ENCODE measurements around the gene ADGRG7.

ADGRG7 gene, protein sequence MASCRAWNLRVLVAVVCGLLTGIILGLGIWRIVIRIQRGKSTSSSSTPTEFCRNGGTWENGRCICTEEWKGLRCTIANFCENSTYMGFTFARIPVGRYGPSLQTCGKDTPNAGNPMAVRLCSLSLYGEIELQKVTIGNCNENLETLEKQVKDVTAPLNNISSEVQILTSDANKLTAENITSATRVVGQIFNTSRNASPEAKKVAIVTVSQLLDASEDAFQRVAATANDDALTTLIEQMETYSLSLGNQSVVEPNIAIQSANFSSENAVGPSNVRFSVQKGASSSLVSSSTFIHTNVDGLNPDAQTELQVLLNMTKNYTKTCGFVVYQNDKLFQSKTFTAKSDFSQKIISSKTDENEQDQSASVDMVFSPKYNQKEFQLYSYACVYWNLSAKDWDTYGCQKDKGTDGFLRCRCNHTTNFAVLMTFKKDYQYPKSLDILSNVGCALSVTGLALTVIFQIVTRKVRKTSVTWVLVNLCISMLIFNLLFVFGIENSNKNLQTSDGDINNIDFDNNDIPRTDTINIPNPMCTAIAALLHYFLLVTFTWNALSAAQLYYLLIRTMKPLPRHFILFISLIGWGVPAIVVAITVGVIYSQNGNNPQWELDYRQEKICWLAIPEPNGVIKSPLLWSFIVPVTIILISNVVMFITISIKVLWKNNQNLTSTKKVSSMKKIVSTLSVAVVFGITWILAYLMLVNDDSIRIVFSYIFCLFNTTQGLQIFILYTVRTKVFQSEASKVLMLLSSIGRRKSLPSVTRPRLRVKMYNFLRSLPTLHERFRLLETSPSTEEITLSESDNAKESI

DNA sequence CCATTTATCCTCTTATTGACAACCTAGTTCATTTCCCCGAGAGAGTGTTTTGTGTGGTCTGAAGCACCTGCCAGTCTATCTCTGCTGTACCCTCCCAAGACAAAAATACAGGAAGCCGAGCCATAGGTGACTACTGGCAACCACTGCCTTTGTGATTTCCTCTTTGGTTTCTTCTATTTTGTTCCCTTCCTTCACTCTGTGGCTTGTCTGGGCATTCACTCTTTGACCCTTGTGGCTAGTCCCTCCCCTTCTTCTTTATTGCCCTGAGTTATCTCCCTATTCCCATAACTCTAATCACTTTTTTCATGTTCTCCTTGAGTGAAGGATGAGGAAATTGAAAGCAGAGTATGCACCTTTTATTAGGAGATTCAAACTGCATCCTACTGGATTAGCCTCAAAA, at the start of gene ADGRG7:
TSS of gene ADGRG7 (plus strand) at position 297 of the 400 bp plus-strand sequence. CDS start 256 bp downstream, outside the sequence.
- FAIRE-seq = no peak

DNA sequence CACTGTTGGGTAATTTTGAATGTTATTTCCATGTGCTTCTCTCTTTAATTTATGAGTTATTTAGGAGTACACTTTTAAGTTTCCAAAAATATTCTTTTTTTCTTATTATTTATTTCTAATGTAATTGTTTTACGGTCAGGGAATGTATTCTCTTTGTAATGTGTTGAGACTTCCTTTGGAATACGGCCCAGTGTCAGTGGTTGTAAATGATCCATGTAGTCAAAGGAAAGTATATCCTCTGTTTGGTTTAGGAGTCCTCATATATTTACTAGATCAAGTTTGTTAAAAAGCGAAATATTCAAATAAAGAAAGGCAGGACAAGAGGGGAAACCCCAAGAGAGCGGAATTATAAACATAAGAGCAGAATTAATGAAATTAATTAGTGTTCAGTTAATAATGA, 49.0 kb upstream of the ADGRG7 start:
- no peak for FAIRE-seq

- FAIRE-seq = no peak
Observed at GRCh38 chr3:100561459-100562158, 47.8 kb upstream of the ADGRG7 start.

DNA sequence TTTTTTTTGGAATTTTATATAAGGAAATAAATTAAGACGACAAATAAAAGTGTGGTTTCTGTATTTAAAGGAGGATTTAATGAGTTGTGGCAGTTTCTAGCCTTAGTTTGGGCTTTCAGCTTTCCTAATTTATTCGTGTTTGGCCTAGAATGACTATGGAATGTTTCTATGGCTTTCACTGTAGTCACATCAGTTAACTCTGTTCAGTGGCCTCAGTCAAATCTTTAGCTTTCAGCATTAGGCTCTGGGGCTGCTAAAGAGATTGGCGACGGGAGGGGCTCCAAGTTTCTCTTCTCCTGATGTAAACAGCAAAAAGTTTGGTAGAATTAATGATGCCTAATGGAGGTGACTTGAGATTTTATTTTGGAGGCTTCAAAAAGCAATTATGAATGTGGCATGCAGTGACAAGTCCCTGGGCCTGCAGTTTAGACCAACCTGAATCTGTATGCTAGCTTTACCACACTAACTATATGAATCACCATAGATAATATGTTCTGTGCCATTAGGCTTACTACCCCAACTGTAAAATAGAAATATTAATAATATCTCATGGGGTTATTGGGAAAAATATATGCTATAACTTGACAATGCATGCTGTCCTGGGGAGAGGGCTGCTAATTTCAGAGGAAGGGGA, 47.1 kb upstream of the ADGRG7 start:
- FAIRE-seq = no peak

GRCh38 chr3:100563228-100563627, 46.2 kb upstream of the ADGRG7 start:
- no peak for FAIRE-seq

- FAIRE-seq = no peak
Observed at GRCh38 chr3:100563652-100564211, 45.7 kb upstream of the ADGRG7 start.

GRCh38 chr3:100570811-100571210, 38.6 kb upstream of the ADGRG7 start:
- FAIRE-seq = no peak

GRCh38 chr3:100574536-100574935, 34.9 kb upstream of the ADGRG7 start:
- FAIRE-seq = no peak

GRCh38 chr3:100575704-100576103, 33.7 kb upstream of the ADGRG7 start:
- FAIRE-seq = no peak

DNA sequence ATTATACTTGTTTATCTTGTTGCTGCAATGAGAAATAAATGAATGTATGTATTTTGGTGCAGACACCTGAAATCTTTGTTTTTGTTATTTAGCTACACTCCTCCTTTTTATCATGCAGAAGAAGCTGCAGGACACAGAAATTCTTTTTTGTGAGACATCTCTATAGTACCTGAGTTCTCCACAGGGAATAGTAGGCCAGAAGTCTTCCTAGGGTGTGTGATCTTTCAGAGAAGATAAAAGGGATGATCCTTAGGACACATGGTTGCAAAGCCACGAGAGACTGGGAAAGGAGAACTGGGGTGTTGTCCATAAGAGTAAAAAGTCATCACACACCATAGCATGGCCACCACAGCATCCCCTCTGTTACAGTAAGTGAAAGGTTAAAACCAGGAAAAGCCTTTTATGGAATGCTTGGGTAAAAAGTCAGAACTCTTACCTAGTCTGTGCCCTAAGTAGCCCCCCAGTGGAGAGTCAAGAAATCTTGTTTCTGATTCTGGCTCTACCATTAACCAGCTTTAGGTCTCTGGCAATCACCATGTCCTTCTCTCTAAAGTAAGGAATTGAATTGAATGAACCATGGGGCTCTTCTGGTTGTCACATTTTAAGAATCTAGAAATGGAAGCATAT, 31.9 kb upstream of the ADGRG7 start:
- no peak for FAIRE-seq

GRCh38 chr3:100578646-100579045, 30.8 kb upstream of the ADGRG7 start:
- peak; percentile 63 for FAIRE-seq

DNA sequence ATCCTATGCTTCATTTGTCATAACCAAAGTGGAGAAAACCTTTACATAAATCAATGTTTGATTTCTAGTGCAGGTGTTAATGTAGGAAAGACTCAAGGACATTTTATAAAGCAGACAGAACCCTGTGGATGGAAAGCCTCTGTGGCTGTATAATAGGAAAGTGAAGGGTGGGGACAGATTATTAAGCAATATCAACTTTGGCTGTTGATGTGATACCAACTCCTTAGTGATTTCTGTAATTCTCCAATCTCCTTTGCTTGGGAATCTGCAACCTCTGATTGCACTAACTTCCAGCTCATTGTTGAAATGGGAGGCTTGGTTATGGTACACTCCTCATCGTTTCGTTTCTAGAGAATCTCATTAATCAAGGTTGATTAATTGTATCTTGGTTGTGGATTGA, 29.3 kb upstream of the ADGRG7 start:
- no peak for FAIRE-seq

- FAIRE-seq = no peak
Observed at GRCh38 chr3:100581650-100582049, 27.8 kb upstream of the ADGRG7 start.

- peak; percentile 33 for FAIRE-seq
Observed at GRCh38 chr3:100582157-100582556, 27.2 kb upstream of the ADGRG7 start.

DNA sequence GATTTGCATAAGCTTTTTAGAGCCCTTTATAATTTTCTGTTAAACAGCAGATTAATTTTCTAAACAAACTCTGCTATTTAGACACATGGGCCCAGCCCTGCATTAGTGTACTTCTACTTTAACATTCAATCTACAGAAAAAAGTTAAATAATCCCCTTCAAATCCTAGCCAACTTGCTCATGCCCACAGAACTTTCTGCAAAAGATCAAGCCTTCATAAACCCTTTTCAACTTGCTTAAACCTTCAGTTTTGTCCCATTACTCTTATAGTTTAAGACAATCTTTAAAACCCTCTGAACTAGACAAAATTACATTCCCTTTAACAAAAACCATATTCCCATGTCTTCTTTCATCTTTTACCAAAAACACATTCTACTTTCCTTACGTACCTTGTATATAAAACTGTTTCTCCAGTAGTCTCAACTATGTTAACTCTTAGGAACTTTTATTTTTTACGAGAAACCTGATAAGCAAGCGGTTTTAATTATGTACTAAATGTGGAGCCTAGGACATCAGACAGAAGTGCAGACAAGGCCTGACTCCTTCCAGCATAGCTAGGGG, 25.2 kb upstream of the ADGRG7 start:
- FAIRE-seq = peak; percentile 50

GRCh38 chr3:100586832-100587231, 22.6 kb upstream of the ADGRG7 start:
- no peak for FAIRE-seq

GRCh38 chr3:100588251-100588650, 21.1 kb upstream of the ADGRG7 start:
- no peak for FAIRE-seq

- peak; percentile 86 for FAIRE-seq
Observed at GRCh38 chr3:100590114-100590839, 19.1 kb upstream of the ADGRG7 start.

DNA sequence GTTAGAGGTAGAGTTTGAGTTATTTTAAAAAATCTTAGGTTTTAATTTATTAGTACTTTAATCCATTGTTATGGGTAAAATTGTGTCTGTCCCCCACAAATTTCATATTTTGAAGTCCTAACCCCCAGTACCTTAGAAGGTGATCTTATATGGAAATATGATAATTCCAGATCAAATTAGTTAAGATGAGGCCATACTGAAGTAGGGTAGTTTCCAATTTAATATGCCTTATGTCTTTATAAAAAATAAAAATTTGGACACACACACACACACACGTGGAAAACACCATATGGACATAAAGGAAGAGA, 18.6 kb upstream of the ADGRG7 start:
- no peak for FAIRE-seq

GRCh38 chr3:100591411-100591810, 18.0 kb upstream of the ADGRG7 start:
- FAIRE-seq = no peak

All from endometrium (tissue), 2 donors.